Right atrium auricular region (tissue), 2 donors: ENCODE measurements around the gene HOXD12. TPM values are rescaled to one million over a fixed set of nuclear protein-coding genes. Genes with fewer than 3 reads are reported as not detected.

ENCODE experiments used
- DNase-seq: peaks from one replicate; pipeline ENCODE4 v3.0.0-alpha.2; 2019; ENCODE audit warnings: low spot score
- H3K27ac ChIP-seq, 2 donors: fragments of 200-600 bp; sonication (generic); 1 replicate in 1 of 2; 2 replicates in 1 of 2; pipeline ENCODE4 v1.5.1; 2016 to 2019
- H3K27me3 ChIP-seq, 2 donors: fragments of 200-600 bp; sonication (generic); one replicate each; pipeline versions ENCODE4 v1.5.1 to v1.6.0; 2017 to 2019
- H3K36me3 ChIP-seq: fragments of 200-600 bp; sonication (generic); one replicate; pipeline ENCODE4 v1.5.1; 2016
- H3K4me1 ChIP-seq, 2 donors: fragments of 200-600 bp; sonication (generic); one replicate each; pipeline versions ENCODE4 v1.5.1 to v1.6.0; 2017 to 2019
- H3K4me3 ChIP-seq, 2 donors: fragments of 200-600 bp; sonication (generic); 1 replicate in 1 of 2; 2 replicates in 1 of 2; pipeline ENCODE4 v1.5.1; 2017 to 2019; ENCODE audit warnings: mild to moderate bottlenecking in 1 of 2, moderate library complexity in 1 of 2
- H3K9me3 ChIP-seq, 2 donors: fragments of 200-600 bp; sonication (generic); one replicate each; pipeline ENCODE4 v1.5.1; 2019
- CTCF ChIP-seq, 2 donors: fragments of 200-600 bp; sonication (generic); IDR thresholded peaks; one replicate each; pipeline ENCODE4 v1.5.1; 2019; ENCODE audit warnings: antibody characterized with exemption in 2 of 2
- total RNA-seq, 2 donors: library from RNA; depleted of rRNA; stranded (reverse); fragments of >200 nt; gene quantifications; one replicate each; pipeline ENCODE4 v1.1.0, GENCODE V29; 2016

HOXD12 gene
- total RNA-seq, 2 donors from 2014 or later = not detected

- H3K4me1 ChIP-seq = peaks cover 0 to 45% of the 10 kb centered on the region in 2 donors
- TF ChIP-seq CTCF (IDR thresholded peaks at IDR 0.05) = no peak
- no peak overlapping the region for H3K27ac ChIP-seq
- peaks cover 59 to 92% of the 10 kb centered on the region in 2 donors for H3K27me3 ChIP-seq
- no peaks in the 10 kb centered on the region for H3K36me3 ChIP-seq
- no peaks in the 10 kb centered on the region for H3K9me3 ChIP-seq
- H3K4me3 ChIP-seq = no peak overlapping the region
- DNase-seq = no peak
Measured at GRCh38 chr2:176103194-176103593, 3.6 kb downstream of the HOXD12 start.

- DNase-seq = no peak
- H3K27me3 ChIP-seq = peaks cover 58 to 92% of the 10 kb centered on the region in 2 donors
- TF ChIP-seq CTCF (IDR thresholded peaks at IDR 0.05) = no peak
- peaks cover 0 to 46% of the 10 kb centered on the region in 2 donors for H3K4me1 ChIP-seq
- no peaks in the 10 kb centered on the region for H3K36me3 ChIP-seq
- no peaks in the 10 kb centered on the region for H3K9me3 ChIP-seq
- H3K4me3 ChIP-seq = no peak overlapping the region
- no peak overlapping the region for H3K27ac ChIP-seq
Measured at GRCh38 chr2:176103742-176104315, 4.2 kb downstream of the HOXD12 start.

GRCh38 chr2:176104316-176105077, 4.9 kb downstream of the HOXD12 start:
- Histone ChIP-seq H3K9me3 (no peaks in the 10 kb centered on the region), H3K27me3 (peaks cover 58 to 93% of the 10 kb centered on the region in 2 donors), H3K4me3 (no peak overlapping the region), H3K27ac (no peak overlapping the region), H3K4me1 (peaks cover 0 to 46% of the 10 kb centered on the region in 2 donors), H3K36me3 (no peaks in the 10 kb centered on the region)
- no peak for TF ChIP-seq CTCF (IDR thresholded peaks at IDR 0.05)
- no peak for DNase-seq

- no peak overlapping the region for H3K4me3 ChIP-seq
- no peak for DNase-seq
- peaks cover 0 to 39% of the 10 kb centered on the region in 2 donors for H3K4me1 ChIP-seq
- H3K27me3 ChIP-seq = peaks cover 61 to 93% of the 10 kb centered on the region in 2 donors
- TF ChIP-seq CTCF (IDR thresholded peaks at IDR 0.05) = no peak
- H3K36me3 ChIP-seq = no peaks in the 10 kb centered on the region
- no peak overlapping the region for H3K27ac ChIP-seq
- no peaks in the 10 kb centered on the region for H3K9me3 ChIP-seq
Measured at GRCh38 chr2:176105078-176105729, 5.6 kb downstream of the HOXD12 start.

GRCh38 chr2:176105730-176106580, 6.4 kb downstream of the HOXD12 start:
- Histone ChIP-seq H3K27me3 (peaks cover 63 to 92% of the 10 kb centered on the region in 2 donors), H3K4me1 (peaks cover 0 to 39% of the 10 kb centered on the region in 2 donors), H3K9me3 (no peaks in the 10 kb centered on the region), H3K27ac (no peak overlapping the region), H3K4me3 (no peak overlapping the region), H3K36me3 (no peaks in the 10 kb centered on the region)
- no peak for TF ChIP-seq CTCF (IDR thresholded peaks at IDR 0.05)
- no peak for DNase-seq
